Myocyte (in vitro differentiated cells): Measurements from ENCODE around the gene PUS1. TPM values are rescaled to one million over a fixed set of nuclear protein-coding genes. Genes with fewer than 3 reads are reported as not detected.
A peak's percentile ranks its signal among the peaks of the same experiment; 100 is the strongest.
"Not testable (repeated sequence)": the region's sequence is repeated elsewhere in the genome, so short reads cannot be mapped to it uniquely, and the experiment has no call there.

Experiments used
- DNase-seq: peaks from one replicate; pipeline ENCODE4 v3.0.0-alpha.2; 2012; ENCODE audit warnings: low read depth
- polyA plus RNA-seq: library from polyadenylated mRNA; unstranded; fragments of >200 nt; gene quantifications from one replicate; pipeline ENCODE4 v1.2.1, GENCODE V29; 2012; ENCODE audit warnings: missing spikeins
- total RNA-seq: library from RNA; depleted of rRNA; stranded (reverse); fragments of >200 nt; gene quantifications from 2 replicates; pipeline ENCODE4 v1.2.3, GENCODE V29; 2014

PUS1 gene
- 10.9 and 14.3 TPM in 2 replicates for total RNA-seq
- 19.7 TPM for polyA plus RNA-seq

DNA sequence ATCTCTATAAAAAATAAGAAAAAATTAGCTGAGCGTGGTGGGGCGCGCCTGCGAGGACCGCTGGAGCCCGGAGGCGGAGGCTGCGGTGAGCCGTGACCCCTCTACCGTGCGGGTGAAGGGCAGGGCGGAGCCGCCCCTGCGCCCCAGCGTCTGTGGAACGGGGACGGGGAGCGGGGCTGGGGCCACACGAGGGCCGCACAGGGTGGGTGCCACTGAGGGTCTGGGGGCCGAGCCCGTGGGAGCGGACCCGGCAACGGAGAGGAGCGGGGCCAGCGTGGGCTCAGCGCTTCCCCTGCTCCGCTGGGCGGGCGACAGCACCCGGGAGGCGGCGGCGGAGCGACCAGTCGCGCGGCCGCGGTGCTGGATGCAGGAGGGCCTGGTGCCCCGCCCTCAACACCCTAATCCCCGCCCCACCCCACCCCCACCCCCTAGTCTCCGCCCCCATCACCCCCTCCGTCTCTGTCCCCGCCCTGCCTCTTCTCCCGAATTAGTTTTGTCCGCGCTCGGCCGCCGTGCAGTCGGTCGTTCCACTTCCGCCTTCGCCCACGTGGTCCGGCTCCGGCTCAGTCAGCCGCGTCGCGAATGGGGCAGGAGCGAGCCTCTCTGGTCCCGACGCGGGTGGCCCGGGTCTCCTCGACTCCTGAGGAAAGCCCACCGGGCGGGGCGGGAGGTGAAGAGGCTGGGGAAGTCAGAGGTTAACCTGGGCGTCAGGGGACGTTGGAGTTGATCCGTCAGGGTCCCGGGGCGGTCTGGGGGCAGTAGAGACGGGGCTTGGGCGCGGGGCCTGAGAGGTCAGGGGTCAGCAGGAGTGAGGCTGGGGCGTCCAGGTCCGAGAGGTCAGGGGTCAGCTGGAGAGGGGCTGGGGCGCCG, at the start of gene PUS1:
TSS of gene PUS1 (plus strand) at position 566 of the 870 bp plus-strand sequence. CDS start 447 bp downstream, outside the sequence.
- DNase-seq: peak; percentile 96

- no peak for DNase-seq
Measured at GRCh38 chr12:131882804-131883520, 46.1 kb upstream of the PUS1 start.

DNA sequence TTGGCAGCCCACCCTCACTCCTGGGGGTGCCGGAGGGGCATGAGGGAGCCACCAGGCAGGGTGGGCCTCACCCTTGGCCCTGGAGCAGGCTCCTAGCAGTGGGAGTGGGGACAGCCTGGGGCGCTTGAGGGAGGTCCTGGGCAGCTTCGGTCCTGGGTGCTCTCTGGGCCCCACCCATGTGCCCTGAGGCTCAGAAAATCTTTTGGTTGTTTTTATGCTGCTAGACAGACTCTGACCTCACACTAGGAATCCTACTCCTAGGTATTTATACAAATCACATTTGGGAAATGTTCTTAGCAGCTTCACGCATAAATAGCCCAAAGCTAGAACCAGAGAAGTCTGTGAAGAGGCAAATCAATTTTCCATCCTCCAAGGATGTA, 45.6 kb upstream of the PUS1 start:
- DNase-seq: no peak

DNA sequence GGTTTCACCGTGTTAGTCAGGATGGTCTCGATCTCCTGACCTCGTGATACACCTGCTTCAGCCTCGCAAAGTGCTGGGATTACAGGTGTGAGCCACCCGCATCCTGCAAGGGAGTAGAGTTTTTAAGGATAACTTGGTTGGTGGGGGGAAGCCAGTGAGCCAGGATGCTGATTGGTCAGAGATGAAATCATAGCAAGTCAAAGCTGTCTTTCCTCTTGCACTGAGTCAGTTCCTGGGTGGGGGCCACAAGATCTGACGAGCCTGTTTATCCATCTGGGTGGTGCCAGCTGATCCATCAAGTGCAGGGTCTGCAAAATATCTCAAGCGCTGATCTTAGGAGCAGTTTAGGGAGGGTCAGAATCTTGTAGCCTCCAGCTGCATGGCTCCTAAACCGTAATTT, 44.0 kb upstream of the PUS1 start:
- DNase-seq: not testable (repeated sequence)

DNA sequence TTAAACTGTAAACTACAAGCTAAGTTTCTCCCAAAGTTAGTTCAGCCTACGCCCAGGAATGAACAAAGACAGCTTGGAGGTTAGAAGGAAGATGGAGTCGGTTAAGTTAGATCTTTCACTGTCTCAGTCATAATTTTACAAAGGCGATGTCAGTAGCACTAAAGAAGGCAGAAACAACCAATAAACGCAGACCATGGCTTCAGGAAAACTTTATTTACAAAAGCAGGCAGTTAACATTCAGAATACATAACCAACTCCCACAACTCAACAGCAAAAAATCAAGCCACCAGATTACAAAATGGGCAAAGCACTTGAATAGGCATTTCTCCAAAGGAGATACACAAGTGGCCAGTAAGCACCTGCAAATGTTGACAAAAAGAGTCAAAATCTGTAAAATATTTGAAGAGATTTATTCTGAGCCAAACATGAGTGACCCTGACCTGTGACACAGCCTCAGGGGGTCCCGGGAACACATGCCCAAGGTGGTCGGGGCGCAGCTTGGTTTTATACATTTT, 43.5 kb upstream of the PUS1 start:
- no peak for DNase-seq

DNA sequence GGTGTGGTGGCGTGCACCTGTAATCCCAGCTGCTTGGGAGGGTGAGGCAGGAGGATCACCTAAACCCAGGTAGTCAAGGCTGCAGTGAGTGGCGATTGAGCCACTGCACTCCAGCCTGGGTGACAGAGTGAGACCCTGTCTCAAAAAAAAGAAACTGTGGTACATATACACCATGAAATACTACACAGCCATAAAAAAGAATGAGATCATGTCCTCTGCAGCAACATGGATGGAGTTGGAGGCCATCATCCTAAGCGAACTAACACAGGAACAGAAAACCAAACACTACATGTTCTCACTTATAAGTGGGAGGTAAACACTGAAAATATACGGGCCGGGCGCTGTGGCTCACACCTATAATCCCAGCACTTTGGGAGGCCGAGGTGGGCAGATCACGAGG, 37.4 kb upstream of the PUS1 start:
- not testable (repeated sequence) for DNase-seq

- no peak for DNase-seq
Measured at GRCh38 chr12:131892711-131893604, 36.1 kb upstream of the PUS1 start.

DNA sequence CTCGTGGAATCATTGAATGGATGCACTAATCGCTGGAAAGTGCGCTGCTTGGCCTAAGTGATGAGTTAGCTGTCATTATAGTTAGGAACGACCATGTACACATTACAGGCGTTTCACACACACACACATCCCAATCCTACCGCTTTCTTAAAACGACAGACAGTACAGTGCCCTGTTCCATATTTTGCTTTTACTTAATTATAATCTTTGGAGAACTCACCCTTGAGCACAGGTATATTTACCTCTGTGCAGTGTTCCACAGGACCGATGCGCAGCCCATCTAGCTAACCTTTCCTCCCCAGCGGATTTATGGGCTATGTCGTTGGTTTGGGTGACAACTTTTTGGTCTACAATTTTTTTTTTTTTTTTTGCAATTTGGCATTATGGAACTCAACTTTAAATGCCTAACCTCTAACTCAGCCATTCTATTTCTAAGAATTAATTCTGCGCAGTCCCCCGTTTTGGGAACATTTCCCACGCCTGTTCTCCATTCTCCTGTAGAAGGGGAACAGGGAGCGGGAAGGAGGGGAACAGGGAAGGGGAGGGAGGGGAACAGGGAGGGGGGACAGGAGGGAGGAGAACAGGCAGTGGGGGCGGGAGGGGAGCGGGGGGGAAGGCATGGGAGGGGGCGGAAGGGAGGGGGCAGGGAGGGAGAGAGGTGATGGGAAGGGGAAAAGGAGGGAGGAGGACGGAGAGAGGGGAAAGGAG, 35.3 kb upstream of the PUS1 start:
- no peak for DNase-seq

DNA sequence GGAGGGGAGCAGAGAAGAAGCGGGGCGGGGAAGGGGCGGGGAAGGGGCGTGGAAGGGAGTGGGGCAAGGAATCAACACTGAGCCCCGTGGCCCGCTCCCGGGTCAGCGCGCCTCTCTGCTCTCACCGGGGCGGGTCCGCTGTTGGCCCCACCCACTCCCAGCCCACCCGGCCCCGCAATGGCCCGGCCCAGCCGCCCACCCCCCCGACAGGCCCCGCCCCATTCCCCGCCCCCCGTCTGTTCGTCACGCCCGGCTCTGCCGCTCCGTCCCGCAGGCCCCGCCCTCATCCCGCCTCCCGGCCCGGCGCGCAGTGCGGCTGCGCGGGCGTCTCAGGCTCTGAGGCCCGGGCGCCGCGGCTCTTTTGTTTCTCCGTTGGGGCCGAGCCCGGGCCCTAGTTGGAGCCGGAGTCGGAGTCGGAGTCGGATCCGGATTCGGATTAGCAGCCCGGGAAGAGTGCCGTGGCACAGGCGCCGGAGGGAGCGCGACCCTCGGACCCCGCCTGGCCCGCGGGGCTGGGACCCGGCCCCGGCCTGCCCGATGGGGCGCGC, 34.7 kb upstream of the PUS1 start, which contains the start of gene ULK1:
TSS of gene ULK1 (plus strand) at position 310 of the 548 bp plus-strand sequence. CDS start 380 bp downstream, outside the sequence.
- DNase-seq: peak; percentile 91

- no peak for DNase-seq
Measured at GRCh38 chr12:131894981-131895639, 34.0 kb upstream of the PUS1 start.

- DNase-seq: no peak
Measured at GRCh38 chr12:131895640-131896079, 33.4 kb upstream of the PUS1 start.

DNA sequence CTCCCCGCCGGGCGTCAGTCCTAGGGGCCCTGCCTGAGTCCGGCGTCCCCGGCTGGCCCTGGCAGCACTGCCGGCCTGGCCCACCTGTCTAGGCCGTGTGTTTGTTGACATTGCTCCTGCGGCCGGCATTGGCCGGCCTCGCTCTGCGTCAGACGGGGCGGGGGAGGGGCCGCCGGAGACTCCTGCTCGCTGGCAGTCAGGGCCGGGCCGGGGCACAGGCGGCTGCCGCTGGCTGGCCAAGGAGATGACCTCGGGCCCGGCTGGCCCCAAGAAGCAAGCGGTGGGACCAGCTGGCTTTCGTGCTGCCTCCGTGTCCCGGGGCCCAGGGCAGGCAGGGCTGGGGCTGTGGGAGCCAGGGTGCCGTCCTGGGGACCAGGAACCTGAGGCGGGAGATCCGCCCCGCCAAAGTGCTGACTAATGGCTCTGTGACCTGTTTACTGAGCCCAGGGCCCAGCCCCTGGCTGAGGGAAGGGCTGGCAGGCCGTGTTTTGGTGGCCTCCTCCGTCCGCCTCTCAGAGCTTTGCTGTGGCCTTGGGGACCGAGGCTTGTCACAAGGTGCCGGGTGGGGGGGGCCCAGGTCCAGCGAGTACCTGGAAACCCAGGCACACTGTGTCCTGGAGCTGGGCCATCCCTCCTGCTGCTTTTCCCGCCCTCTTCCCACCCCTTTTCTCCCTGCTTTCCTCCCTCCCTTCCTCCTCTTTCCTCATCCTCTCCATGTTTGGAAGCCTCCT, 32.8 kb upstream of the PUS1 start:
- peak; percentile 93 for DNase-seq

GRCh38 chr12:131896811-131897270, 32.2 kb upstream of the PUS1 start:
- peak; percentile 96 for DNase-seq

- no peak for DNase-seq
Measured at GRCh38 chr12:131897276-131897675, 31.8 kb upstream of the PUS1 start.

GRCh38 chr12:131897875-131898274, 31.2 kb upstream of the PUS1 start:
- no peak for DNase-seq

GRCh38 chr12:131900397-131900796, 28.7 kb upstream of the PUS1 start:
- no peak for DNase-seq

- peak; percentile 76 for DNase-seq
Measured at GRCh38 chr12:131901431-131902331, 27.4 kb upstream of the PUS1 start.
